HG03066 (cell line): ENCODE measurements around the gene KRTAP19-4.
"Not testable (repeated sequence)": the region's sequence is repeated elsewhere in the genome, so short reads cannot be mapped to it uniquely, and the experiment has no call there.

ENCODE experiments used
- ATAC-seq: cut with Tn5 transposase; IDR thresholded peaks from one replicate; pipeline ENCODE4 v1.9.1; 2021; ENCODE audit warnings: low read depth; ENCODE audit not compliant: unreplicated experiment

The KRTAP19-4 gene, protein sequence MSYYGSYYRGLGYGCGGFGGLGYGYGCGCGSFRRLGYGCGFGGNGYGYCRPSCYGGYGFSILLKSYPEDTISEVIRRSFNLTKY

DNA sequence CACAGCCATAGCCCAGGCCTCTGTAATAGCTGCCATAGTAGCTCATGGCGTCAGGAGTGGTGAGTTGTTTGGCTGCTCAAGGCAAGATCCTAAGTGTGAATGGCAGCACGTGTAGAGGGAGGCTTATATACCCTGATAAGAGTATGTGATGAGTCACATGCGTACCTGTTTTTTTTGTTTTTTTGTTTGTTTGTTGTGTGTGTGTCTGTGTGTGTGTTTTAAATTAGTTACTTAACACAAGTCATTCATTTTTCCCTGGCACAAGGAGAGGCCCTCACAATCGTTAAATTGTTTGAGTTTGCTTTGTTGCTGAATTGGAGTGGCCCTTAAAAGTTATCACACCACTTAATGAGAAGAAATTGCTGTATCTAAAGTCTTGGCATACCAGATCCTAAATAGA, at the start of gene KRTAP19-4:
TSS of gene KRTAP19-4 (minus strand) at position 101 of the 400 bp plus-strand sequence. CDS start at position 46, 55 bp downstream.
- ATAC-seq = no peak

DNA sequence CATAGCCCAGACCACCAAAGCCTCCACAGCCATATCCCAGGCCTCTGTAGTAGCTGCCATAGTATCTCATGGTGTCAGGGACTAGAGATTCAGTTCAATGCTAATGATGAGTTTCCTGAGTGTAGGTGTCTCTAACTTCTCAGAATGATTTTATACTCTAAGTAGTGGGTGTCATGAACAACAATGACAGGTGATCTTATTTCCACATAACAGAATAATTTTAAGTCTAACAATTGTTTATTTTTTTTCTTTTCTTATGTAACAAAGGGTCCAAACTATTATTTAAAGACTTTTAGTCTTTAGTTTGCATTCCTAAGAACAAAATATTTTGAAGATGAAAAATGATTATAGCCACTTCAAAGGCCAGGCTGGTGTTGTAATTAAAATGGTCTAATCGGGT, 44.8 kb upstream of the KRTAP19-4 start, which contains the start of gene KRTAP19-6:
TSS of gene KRTAP19-6 (minus strand) at position 101 of the 400 bp plus-strand sequence. CDS start at position 70, 31 bp downstream.
- no peak for ATAC-seq

DNA sequence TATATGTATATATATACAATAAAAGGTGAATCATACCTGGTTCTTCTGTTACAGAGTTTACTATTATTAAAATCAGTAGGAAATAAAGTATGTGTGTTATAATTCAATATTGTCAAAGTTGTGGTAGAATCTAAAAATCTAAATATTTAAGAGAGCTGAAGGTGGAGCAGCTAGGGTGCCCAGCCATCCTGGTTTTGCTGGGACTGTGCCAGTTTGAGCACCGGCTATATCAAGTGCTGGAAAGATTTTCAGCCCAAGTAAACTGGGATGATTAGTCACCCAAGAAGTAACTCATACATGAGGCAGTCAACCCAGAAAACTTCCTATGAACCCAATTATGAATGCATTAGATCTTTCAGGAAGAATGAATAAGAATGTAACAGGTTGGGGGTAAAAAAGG, 21.9 kb upstream of the KRTAP19-4 start:
- ATAC-seq = no peak

DNA sequence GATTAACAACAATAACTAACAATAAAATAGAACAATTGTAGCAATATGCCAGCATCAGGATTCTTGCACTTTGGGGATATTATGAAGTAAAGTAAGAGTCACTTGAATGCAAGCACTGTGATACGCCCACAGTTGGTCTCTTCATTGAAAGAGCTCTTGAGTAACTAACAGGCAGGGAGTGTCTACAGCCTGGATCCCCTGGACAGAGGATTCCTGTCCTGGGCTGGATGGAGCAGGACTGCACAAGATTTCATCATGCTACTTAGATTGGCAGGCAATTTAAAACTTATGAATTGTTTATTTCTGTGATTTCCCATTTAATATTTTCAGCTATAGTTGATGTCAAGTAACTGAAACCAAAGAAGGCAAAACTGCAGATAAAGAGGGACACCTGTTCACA, 18.7 kb upstream of the KRTAP19-4 start:
- no peak for ATAC-seq

DNA sequence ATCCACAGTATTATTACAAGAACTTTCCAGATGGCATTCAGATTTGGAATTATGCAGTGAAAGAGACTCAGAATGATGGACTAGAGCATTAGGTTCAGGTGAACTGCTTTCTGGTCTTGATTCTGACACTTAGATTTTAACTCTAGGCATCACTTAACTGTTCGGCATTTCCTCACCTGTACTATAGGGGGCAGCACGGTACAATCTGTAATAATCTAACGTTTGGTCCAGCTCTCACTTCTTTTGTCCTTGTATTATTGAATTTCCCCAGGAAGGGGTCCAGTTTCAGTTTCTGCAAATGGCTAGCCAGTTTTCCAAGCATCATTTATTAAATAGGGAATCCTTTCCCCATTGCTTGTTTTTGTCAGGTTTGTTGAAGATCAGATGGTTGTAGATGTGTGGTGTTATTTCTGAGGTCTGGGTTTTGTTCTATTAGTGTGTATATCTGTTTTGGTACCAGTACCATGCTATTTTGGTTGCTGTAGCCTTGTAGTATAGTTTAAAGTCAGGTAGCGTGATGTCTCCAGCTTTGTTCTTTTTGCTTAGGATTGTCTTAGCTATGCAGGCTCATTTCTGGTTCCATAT, 8.7 kb upstream of the KRTAP19-4 start:
- not testable (repeated sequence) for ATAC-seq

DNA sequence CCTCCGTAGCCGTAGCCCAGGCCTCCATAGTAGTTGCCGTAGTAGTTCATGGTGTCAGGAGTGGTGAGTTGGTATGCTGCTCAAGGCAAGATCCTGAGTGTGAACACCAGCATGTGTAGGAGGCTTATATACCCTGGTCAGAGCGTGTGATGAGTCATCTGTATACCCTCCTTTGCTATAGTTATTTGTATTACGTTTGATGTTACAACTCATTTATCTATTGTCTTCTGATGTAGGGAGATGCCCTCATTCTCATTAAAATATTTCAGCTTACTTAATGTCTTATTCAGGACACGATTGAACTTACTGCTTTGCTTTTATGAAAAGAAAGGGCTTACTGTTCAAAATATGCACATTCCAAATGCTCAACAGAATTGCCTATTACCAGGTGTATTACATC, 5.1 kb upstream of the KRTAP19-4 start, which contains the start of gene KRTAP19-5:
TSS of gene KRTAP19-5 (minus strand) at position 101 of the 400 bp plus-strand sequence. CDS start at position 50, 51 bp downstream.
- no peak for ATAC-seq

DNA sequence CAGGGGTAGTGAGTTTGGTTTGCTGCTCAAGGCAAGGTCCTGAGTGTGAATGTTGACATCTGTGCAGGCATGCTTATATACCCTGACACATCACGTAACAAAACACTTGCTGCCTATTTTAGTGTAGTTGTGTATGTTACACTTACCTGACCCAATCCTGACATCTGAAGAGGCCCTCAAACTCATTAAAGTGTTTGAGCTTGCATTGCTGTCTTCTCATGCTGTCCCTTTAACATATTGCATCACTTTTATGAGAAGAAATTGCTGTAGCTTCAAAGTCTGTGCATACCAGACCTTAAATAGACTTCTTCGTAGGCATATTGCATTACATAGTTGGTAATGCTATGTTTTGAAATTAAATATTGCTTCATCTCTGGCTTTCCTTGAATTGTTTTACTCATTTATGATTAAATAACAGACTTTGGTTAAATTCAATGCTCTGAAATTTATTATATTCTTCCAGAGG, 5.0 kb downstream of the KRTAP19-4 start, which contains the start of gene KRTAP19-3:
TSS of gene KRTAP19-3 (minus strand) at position 51 of the 466 bp plus-strand sequence. CDS start 56 bp downstream, outside the sequence.
- no peak for ATAC-seq

DNA sequence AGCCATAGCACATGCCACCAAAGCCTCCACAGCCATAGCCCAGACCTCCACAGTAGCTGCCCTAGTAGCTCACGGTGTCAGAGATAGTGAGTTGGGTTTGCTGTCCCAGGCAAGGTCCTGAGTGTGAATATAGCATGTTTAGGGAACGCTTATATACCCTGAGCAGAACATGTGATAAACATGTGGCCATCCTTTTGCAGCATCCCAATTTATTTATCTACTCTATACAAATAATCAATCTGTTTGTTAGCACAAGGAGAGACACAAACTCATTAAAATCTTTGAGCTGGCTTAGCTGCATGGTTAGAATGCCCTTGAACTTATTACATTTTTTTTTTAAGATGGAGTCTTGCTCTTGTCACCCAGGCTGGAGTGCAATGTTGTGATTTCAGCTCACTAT, 9.6 kb downstream of the KRTAP19-4 start, which contains the start of gene KRTAP19-2:
TSS of gene KRTAP19-2 (minus strand) at position 101 of the 400 bp plus-strand sequence. CDS start at position 13, 88 bp downstream.
- ATAC-seq = no peak

DNA sequence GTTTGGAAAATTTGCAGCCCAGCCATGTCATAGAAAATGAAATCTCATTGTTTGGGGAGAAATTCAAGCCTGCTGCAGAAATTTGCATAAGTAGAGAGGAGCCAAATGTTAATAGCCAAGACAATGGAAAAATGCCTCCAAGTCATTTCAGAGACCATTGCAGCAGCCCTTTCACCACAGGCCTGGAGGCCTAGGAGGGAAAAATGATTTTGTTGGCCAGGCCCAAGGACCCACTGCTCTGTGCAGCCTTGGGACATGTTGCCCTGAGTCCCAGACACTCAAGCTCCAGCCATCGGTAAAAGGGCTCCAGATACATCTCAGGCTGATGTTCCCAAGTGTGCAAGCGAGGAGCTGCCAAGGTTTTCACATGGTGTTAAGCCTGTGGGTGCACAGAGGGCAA, 10.8 kb downstream of the KRTAP19-4 start:
- no peak for ATAC-seq

DNA sequence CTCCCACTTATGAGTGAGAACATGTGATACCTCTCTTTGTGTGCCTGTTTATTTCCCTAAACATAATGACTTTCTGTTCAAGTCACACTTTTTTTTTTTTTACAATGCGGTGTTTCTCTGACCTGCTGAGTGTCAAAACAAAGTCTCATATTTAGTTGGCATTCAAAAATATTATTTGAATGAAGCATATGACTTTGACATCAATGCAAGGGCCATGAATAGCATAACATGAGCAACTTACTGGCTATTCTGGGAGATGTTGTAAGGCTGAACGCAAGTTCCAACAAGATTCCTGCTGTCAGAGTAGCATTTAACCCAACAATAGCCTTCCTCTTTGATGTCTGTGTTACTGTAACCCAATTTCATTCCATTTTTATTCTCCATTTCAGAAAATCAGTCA, 14.8 kb downstream of the KRTAP19-4 start:
- ATAC-seq = no peak

DNA sequence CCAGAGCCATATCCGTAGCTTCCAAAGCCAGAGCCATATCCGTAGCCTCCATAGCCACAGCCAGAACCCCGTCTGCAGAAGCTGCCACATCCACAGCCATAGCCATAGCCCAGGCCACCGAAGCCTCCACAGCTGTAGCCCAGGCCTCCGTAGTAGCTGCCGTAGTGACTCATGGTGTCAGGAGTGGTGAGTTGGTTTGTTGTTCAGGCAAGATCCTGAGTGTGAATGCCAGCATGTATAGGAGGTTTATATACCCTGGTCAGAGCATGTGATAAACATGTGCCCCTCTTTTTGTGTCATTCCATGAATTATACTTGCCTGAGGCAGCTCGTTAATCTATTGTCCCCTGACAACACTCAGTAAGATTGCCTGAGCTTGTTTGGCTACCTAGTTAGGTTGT, 16.8 kb downstream of the KRTAP19-4 start, which contains the start of gene KRTAP19-1:
TSS of gene KRTAP19-1 (minus strand) at position 223 of the 400 bp plus-strand sequence. CDS start at position 173, 50 bp downstream.
- ATAC-seq = no peak

DNA sequence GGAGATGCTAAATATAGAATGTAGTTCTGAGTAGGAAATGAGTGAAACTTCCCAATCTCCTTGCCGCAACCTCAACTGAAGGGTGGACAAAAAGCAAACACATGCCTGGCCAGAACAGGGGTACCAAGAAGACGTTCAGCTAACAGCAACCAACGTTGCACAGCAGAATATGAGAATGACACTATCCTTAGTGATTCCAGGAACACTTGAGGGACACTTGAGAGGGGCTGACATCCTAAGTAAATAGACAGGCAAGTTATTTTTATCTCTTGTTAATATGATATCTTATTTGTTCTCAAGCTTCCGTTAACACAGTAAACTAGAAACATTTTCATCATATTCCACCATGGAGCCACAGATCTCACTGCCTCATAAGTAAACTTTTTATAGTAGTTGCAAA, 17.7 kb downstream of the KRTAP19-4 start:
- no peak for ATAC-seq

DNA sequence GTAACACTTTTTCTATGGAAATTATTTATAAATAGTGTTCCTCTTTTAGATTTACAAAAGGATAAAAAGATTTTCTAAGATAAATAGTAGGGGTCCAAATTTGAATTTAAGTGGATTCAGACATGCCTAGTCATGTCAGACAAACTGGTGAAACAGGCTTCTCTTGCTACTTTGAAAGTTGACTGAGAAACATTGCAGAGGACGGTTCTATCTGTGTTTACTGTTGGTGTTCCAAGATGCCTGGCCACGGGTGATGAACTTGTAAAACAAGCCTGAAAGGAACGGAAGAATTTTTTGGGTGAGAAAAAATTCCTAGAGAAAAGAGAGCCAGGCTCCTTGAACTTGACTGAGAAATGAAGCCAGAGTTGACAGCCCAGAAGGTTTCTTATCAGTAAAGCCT, 19.0 kb downstream of the KRTAP19-4 start:
- ATAC-seq = no peak

DNA sequence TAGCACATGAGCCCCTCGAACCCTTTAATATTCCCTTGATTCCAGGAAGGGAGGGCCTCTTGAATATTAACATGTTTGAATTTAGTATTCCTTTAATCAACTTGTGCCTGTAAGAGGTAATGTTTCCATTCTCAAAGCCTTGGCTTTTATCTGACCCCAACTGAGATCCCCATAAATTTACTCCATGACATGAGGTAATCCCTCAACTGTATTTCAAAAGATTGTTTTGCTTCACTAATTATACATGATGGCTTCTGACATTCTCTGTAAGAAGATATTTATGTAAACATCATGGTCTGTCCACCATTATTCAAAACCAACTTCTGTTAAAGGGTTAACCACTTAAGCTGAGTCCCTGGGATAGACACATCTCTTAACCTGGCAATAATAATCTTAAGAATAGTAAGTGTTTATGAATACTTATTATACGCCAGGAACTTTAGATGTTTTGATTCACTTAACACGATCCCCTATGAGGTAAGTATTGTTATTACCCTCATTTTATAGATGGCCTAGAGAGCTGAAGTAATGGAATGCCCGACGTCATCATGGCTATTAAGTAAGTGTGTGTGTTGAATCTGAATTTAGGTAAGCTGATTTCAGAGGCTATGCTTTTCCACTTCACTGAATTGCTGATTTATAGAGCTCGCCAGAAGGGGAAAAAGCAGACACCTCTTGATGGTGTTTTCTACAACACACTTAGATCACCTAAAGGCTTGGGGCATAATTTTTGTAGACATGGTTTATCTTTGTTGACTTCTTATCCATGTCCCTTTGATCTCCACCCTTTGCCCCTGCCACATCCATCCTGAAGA, 27.9 kb downstream of the KRTAP19-4 start:
- ATAC-seq = no peak

DNA sequence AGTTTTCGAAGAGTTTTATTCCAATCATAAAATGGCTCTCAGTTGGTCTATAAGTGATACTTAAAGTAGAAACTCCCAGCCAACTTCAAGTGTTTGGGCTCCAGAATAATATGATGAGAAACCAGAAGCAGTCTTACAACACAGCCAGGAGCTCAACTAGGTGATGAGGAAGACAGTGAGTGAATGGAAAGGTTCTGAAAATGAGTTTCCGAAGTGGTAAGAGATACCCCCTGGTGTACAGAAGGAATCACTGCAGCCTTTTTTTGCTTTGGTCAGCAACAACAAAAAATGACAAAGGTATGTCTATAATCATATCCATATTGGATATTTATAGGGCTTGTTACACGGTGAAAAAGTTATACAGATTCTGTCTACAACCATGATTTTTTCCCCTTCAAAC, 33.3 kb downstream of the KRTAP19-4 start:
- ATAC-seq = no peak

DNA sequence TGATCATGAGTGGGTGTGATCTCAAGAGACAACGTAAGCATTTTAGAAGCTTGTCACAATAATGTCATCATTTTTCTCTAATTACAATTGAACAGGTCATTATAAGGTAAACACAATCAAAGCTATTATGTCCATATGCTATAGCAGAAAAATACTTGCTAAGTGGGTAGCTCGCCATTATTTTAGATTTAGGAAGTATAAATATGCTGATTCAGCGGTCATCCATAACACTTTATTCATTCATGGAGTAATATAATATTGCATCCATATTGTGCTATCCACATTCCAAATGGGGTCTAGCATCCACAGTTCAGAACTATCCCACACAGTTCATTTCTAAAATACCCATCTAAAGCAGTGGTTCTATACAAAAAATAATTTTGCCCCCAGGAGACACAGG, 48.5 kb downstream of the KRTAP19-4 start:
- no peak for ATAC-seq

DNA sequence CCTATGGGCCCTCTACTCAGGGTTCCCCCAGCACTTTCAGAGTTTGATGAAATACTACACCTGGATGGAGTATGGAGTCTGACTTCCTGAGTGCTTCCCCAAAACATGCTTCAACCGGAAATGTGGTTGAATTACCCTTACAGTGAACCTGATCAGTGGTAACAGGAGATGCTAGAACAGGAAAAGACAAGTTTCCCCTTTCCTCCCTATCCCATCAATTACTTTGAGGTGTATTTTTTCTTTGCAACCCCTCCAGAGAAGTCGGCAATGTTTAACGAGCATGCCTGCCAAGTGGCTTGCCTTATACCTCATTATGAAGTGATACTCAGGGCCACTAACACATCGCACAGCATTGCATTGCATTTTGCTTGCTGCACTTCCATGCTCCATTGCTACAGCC, 49.9 kb downstream of the KRTAP19-4 start:
- no peak for ATAC-seq
